Measurements from ENCODE around the gene BPTF.

Gene BPTF

GRCh38 chr17:67982686-67983382, 157.5 kb downstream of the BPTF start:
- Histone ChIP-seq H3K36me3 (peaks cover 3% of the 10 kb centered on the region; the same call in 1 of the 2 replicates), H3K4me1 (0 out of 2 replicates have a peak, but pooled peaks cover 3% of the 10 kb centered on the region), H3K9me3 (no peaks in the 10 kb centered on the region), H3K27me3 (no peaks in the 10 kb centered on the region), H3K4me3 (ENCODE audit: low read depth, low read length) (no peak overlapping the region)
- no peak for TF ChIP-seq CTCF (IDR thresholded peaks at IDR 0.05; ENCODE audit: low read depth, low read length)
- DNase-seq = no peak

- H3K4me3 ChIP-seq (ENCODE audit: low read depth, low read length) = no peak overlapping the region
- 0 out of 2 replicates have a peak, but pooled peaks cover 2% of the 10 kb centered on the region for H3K4me1 ChIP-seq
- TF ChIP-seq CTCF (IDR thresholded peaks at IDR 0.05; ENCODE audit: low read depth, low read length) = no peak
- H3K36me3 ChIP-seq = peaks cover 3% of the 10 kb centered on the region; the same call in 1 of the 2 replicates
- H3K27me3 ChIP-seq = no peaks in the 10 kb centered on the region
- DNase-seq = no peak
- no peaks in the 10 kb centered on the region for H3K9me3 ChIP-seq
Measured at GRCh38 chr17:67983383-67983688, 158.0 kb downstream of the BPTF start.

GRCh38 chr17:67990909-67991308, 165.6 kb downstream of the BPTF start:
- no peak for TF ChIP-seq CTCF (IDR thresholded peaks at IDR 0.05; ENCODE audit: low read depth, low read length)
- peaks cover 7% of the 10 kb centered on the region for H3K4me1 ChIP-seq
- no peak for DNase-seq
- H3K36me3 ChIP-seq = no peaks in the 10 kb centered on the region
- H3K27me3 ChIP-seq = no peaks in the 10 kb centered on the region
- H3K4me3 ChIP-seq (ENCODE audit: low read depth, low read length) = no peak overlapping the region
- no peaks in the 10 kb centered on the region for H3K9me3 ChIP-seq

GRCh38 chr17:67992548-67993152, 167.3 kb downstream of the BPTF start:
- H3K27me3 ChIP-seq = no peaks in the 10 kb centered on the region
- peak overlapping the region; percentile 80 for H3K4me3 ChIP-seq (ENCODE audit: low read depth, low read length)
- no peak for DNase-seq
- H3K36me3 ChIP-seq = no peaks in the 10 kb centered on the region
- H3K4me1 ChIP-seq = peaks cover 7% of the 10 kb centered on the region
- no peaks in the 10 kb centered on the region for H3K9me3 ChIP-seq
- no peak for TF ChIP-seq CTCF (IDR thresholded peaks at IDR 0.05; ENCODE audit: low read depth, low read length)

GRCh38 chr17:67993153-67993997, 168.1 kb downstream of the BPTF start:
- Histone ChIP-seq H3K36me3 (no peaks in the 10 kb centered on the region), H3K4me3 (ENCODE audit: low read depth, low read length) (peak overlapping the region; percentile 80), H3K27me3 (no peaks in the 10 kb centered on the region), H3K9me3 (no peaks in the 10 kb centered on the region), H3K4me1 (peaks cover 7% of the 10 kb centered on the region)
- TF ChIP-seq CTCF (IDR thresholded peaks at IDR 0.05; ENCODE audit: low read depth, low read length) = no peak; the same call in 1 of the 2 replicates
- peak; percentile 87 for DNase-seq

Data from BE2C (cell line).